Skeletal muscle tissue (tissue), 4 donors: Measurements from ENCODE around the gene GPR161. TPM values are rescaled to one million over a fixed set of nuclear protein-coding genes. Genes with fewer than 3 reads are reported as not detected.
"Not testable (repeated sequence)": the region's sequence is repeated elsewhere in the genome, so short reads cannot be mapped to it uniquely, and the experiment has no call there.

Experiments
- H3K27ac ChIP-seq: one replicate; pipeline ENCODE4 v1.7.0; 2013; ENCODE audit warnings: mild to moderate bottlenecking, low read depth, low read length, inconsistent platforms
- H3K27me3 ChIP-seq, 3 donors: one replicate each; pipeline ENCODE4 v1.7.0; 2013; ENCODE audit warnings: low read length in 3 of 3; ENCODE audit not compliant: control insufficient read depth in 3 of 3, insufficient read depth in 3 of 3
- H3K36me3 ChIP-seq, 3 donors: one replicate each; pipeline ENCODE4 v1.7.0; 2013; ENCODE audit warnings: low read length in 3 of 3; ENCODE audit not compliant: control insufficient read depth in 3 of 3, insufficient read depth in 3 of 3
- H3K4me1 ChIP-seq, 3 donors: one replicate each; pipeline ENCODE4 v1.7.0; 2013; ENCODE audit warnings: low read length in 3 of 3, mild to moderate bottlenecking in 3 of 3; ENCODE audit not compliant: control insufficient read depth in 3 of 3, insufficient read depth in 3 of 3
- H3K4me3 ChIP-seq, 3 donors: one replicate each; pipeline ENCODE4 v1.7.0; 2013; ENCODE audit warnings: low read length in 3 of 3
- H3K9ac ChIP-seq, 3 donors: one replicate each; pipeline ENCODE4 v1.7.0; 2013; ENCODE audit warnings: low read length in 3 of 3, mild to moderate bottlenecking in 3 of 3, moderate library complexity in 2 of 3, low read depth in 1 of 3
- H3K9me3 ChIP-seq, 3 donors: one replicate each; pipeline ENCODE4 v1.7.0; 2013; ENCODE audit warnings: low read length in 3 of 3; ENCODE audit not compliant: control insufficient read depth in 3 of 3
- total RNA-seq: library from RNA; depleted of rRNA; stranded (reverse); fragments of >200 nt; gene quantifications from one replicate; pipeline ENCODE4 v1.2.3, GENCODE V29; 2014
- donor health status: Osteomylitis.

Gene GPR161
- 8.9 TPM for total RNA-seq

- Histone ChIP-seq H3K9me3 (no peaks in the 10 kb centered on the region), H3K27me3 (peaks cover 3 to 20% (median 16%) of the 10 kb centered on the region in 3 donors), H3K9ac (peak within 1 kb of the TSS; percentile 72 to 76 (median 72)), H3K27ac (peak within 1 kb of the TSS; percentile 59), H3K36me3 (no peaks in the 10 kb centered on the region), H3K4me3 (peak within 1 kb of the TSS; percentile 78 to 81 (median 78)), H3K4me1 (peaks cover 15 to 21% (median 20%) of the 10 kb centered on the region in 3 donors)
Observed at GRCh38 chr1:168136709-168137514, at the start of gene GPR161. TSS of gene GPR161 (minus strand) at chr1:168136930. CDS start at chr1:168104850, 32,080 bp downstream.

- not testable (repeated sequence) for H3K27ac ChIP-seq, H3K9ac ChIP-seq, H3K4me3 ChIP-seq, H3K9me3 ChIP-seq, H3K36me3 ChIP-seq, H3K27me3 ChIP-seq
- H3K4me1 ChIP-seq = peaks cover 9 to 14% (median 10%) of the 10 kb centered on the region in 3 donors
Observed at GRCh38 chr1:168181063-168181720, 44.5 kb upstream of the GPR161 start.

- Histone ChIP-seq H3K27me3 (no peaks in the 10 kb centered on the region), H3K4me1 (peaks cover 9 to 14% (median 10%) of the 10 kb centered on the region in 3 donors)
Observed at GRCh38 chr1:168180148-168180524, 43.4 kb upstream of the GPR161 start.

GRCh38 chr1:168179438-168180147, 42.9 kb upstream of the GPR161 start:
- Histone ChIP-seq H3K4me1 (peaks cover 9 to 14% (median 10%) of the 10 kb centered on the region in 3 donors), H3K27ac (peak overlapping the region; percentile 95), H3K9ac (peak overlapping the region; percentile 93 to 97 (median 94)), H3K27me3 (no peaks in the 10 kb centered on the region), H3K36me3 (peaks cover 0 to under 1% (median 0%) of the 10 kb centered on the region in 3 donors), H3K4me3 (peak overlapping the region; percentile 87 to 98 (median 97)), H3K9me3 (no peaks in the 10 kb centered on the region)

More at GRCh38 chr1:168180148-168180524, 43.4 kb upstream of the GPR161 start:
- H3K4me3 ChIP-seq = peak overlapping the region; percentile 87 to 98 (median 97)
- H3K36me3 ChIP-seq = peaks cover 0 to 3% (median 0%) of the 10 kb centered on the region in 3 donors
- H3K27ac ChIP-seq = peak overlapping the region; percentile 95
- H3K9ac ChIP-seq = peak overlapping the region; percentile 93 to 97 (median 94)
- H3K9me3 ChIP-seq = no peaks in the 10 kb centered on the region

- no peaks in the 10 kb centered on the region for H3K36me3 ChIP-seq
- no peaks in the 10 kb centered on the region for H3K27me3 ChIP-seq
- peak within 1 kb of the TSS; percentile 87 to 98 (median 97) for H3K4me3 ChIP-seq
- no peaks in the 10 kb centered on the region for H3K9me3 ChIP-seq
- peak within 1 kb of the TSS; percentile 93 to 97 (median 94) for H3K9ac ChIP-seq
- H3K27ac ChIP-seq = peak within 1 kb of the TSS; percentile 95
- peaks cover 9 to 14% (median 10%) of the 10 kb centered on the region in 3 donors for H3K4me1 ChIP-seq
Observed at GRCh38 chr1:168178638-168179437, 42.1 kb upstream of the GPR161 start, which contains the start of gene TIPRL. TSS of gene TIPRL (plus strand) at chr1:168178962. CDS start at chr1:168179078, 116 bp downstream.

- Histone ChIP-seq H3K4me3 (peak overlapping the region; percentile 87 to 98 (median 97)), H3K9ac (peak overlapping the region in 2 of 3 donors; percentile 94 to 97), H3K27me3 (no peaks in the 10 kb centered on the region), H3K4me1 (peaks cover 9 to 14% (median 10%) of the 10 kb centered on the region in 3 donors), H3K36me3 (no peaks in the 10 kb centered on the region), H3K9me3 (no peaks in the 10 kb centered on the region), H3K27ac (peak overlapping the region; percentile 95)
Observed at GRCh38 chr1:168178227-168178637, 41.5 kb upstream of the GPR161 start.

- no peaks in the 10 kb centered on the region for H3K9me3 ChIP-seq
- H3K9ac ChIP-seq = no peak overlapping the region
- no peaks in the 10 kb centered on the region for H3K36me3 ChIP-seq
- H3K4me1 ChIP-seq = no peaks in the 10 kb centered on the region
- no peak overlapping the region for H3K4me3 ChIP-seq
- no peaks in the 10 kb centered on the region for H3K27me3 ChIP-seq
- no peak overlapping the region for H3K27ac ChIP-seq
Observed at GRCh38 chr1:168172250-168172915, 35.7 kb upstream of the GPR161 start.

- no peak overlapping the region for H3K4me3 ChIP-seq
- H3K36me3 ChIP-seq = no peaks in the 10 kb centered on the region
- no peak overlapping the region for H3K27ac ChIP-seq
- H3K9ac ChIP-seq = no peak overlapping the region
- no peaks in the 10 kb centered on the region for H3K4me1 ChIP-seq
- H3K9me3 ChIP-seq = no peaks in the 10 kb centered on the region
- no peaks in the 10 kb centered on the region for H3K27me3 ChIP-seq
Observed at GRCh38 chr1:168170564-168171508, 34.1 kb upstream of the GPR161 start.
